CD4-positive, CD25-positive, alpha-beta regulatory T cell (primary cell): ENCODE data around the gene PTCRA. TPM values are rescaled to one million over a fixed set of nuclear protein-coding genes. Genes with fewer than 3 reads are reported as not detected.
"Not testable (repeated sequence)": the region's sequence is repeated elsewhere in the genome, so short reads cannot be mapped to it uniquely, and the experiment has no call there.

ENCODE experiments used
- ATAC-seq, 2 donors: fragments of 150-1000 bp; cut with Tn5 transposase; one replicate each; pipeline ENCODE4 v1.10.0; 2021; ENCODE audit warnings: low read depth in 2 of 2, moderate number of reproducible peaks in 2 of 2, moderate library complexity in 1 of 2
- DNase-seq, 3 donors: peaks; one replicate each; pipeline versions ENCODE4 v3.0.0 to v3.0.0-alpha.2; 2012 to 2022; ENCODE audit warnings: mixed read lengths in 1 of 3
- H3K27ac ChIP-seq: one replicate; pipeline ENCODE4 v1.7.0; 2013; ENCODE audit warnings: mild to moderate bottlenecking, low read length; ENCODE audit not compliant: insufficient read depth, poor library complexity, severe bottlenecking
- H3K27me3 ChIP-seq: one replicate; pipeline ENCODE4 v1.7.0; 2013; ENCODE audit warnings: low read length; ENCODE audit not compliant: control insufficient read depth, insufficient read depth
- H3K36me3 ChIP-seq: one replicate; pipeline ENCODE4 v1.7.0; 2013; ENCODE audit warnings: mild to moderate bottlenecking, low read length, moderate library complexity; ENCODE audit not compliant: control insufficient read depth, insufficient read depth
- H3K4me1 ChIP-seq: 2 replicates; pipeline ENCODE4 v1.7.0; 2013; ENCODE audit warnings: mild to moderate bottlenecking, low read length; ENCODE audit not compliant: insufficient read depth, control insufficient read depth, poor library complexity, severe bottlenecking
- H3K4me3 ChIP-seq: one replicate; pipeline ENCODE4 v1.7.0; 2013; ENCODE audit warnings: low read depth, mild to moderate bottlenecking, low read length, moderate library complexity
- H3K9me3 ChIP-seq, 2 experiments: 1 replicate in 1 of 2; 2 replicates in 1 of 2; pipeline ENCODE4 v1.7.0; 2013; ENCODE audit warnings: low read length in 2 of 2, mild to moderate bottlenecking in 1 of 2, moderate library complexity in 1 of 2; ENCODE audit not compliant: control insufficient read depth in 2 of 2
- H3K27ac Mint-ChIP-seq, 3 donors: one replicate each; pipeline ENCODE4 v1.8.0; 2020 to 2022; ENCODE audit warnings: mild to moderate bottlenecking in 3 of 3, mixed read lengths in 3 of 3, moderate library complexity in 2 of 3
- H3K27me3 Mint-ChIP-seq: one replicate; pipeline ENCODE4 v1.8.0; 2022; ENCODE audit warnings: mild to moderate bottlenecking, mixed read lengths
- H3K36me3 Mint-ChIP-seq: one replicate; pipeline ENCODE4 v1.8.0; 2020; ENCODE audit warnings: mixed read lengths
- H3K4me1 Mint-ChIP-seq, 4 donors: one replicate each; pipeline ENCODE4 v1.8.0; 2020 to 2022; ENCODE audit warnings: mixed read lengths in 4 of 4, mild to moderate bottlenecking in 1 of 4
- H3K4me3 Mint-ChIP-seq, 4 donors: one replicate each; pipeline ENCODE4 v1.8.0; 2020 to 2022; ENCODE audit warnings: mild to moderate bottlenecking in 4 of 4, mixed read lengths in 4 of 4, moderate library complexity in 3 of 4
- H3K9me3 Mint-ChIP-seq, 7 donors: one replicate each; pipeline ENCODE4 v1.8.0; 2020 to 2022; ENCODE audit warnings: mixed read lengths in 7 of 7, mild to moderate bottlenecking in 3 of 7, moderate library complexity in 2 of 7
- polyA plus RNA-seq, 4 donors: library from polyadenylated mRNA; unstranded; fragments of 300-500 nt; fragmentation: Illumina TruSeq; gene quantifications; one replicate each; pipeline ENCODE4 v1.2.3, GENCODE V29; 2021
- total RNA-seq: library from RNA; stranded (reverse); gene quantifications from one replicate; pipeline ENCODE4 v1.2.3, GENCODE V29; 2022

The PTCRA gene
- total and polyA plus RNA-seq, 5 donors from 2014 or later = 1.1 TPM; not detected in 4

GRCh38 chr6:42938428-42938796 lies 22.6 kb downstream of the PTCRA start:
- Histone ChIP-seq H3K4me3 (no peak overlapping the region), H3K4me1 (peaks cover 8% of the 10 kb centered on the region), H3K9me3 (no peaks in the 10 kb centered on the region), H3K36me3 (peaks cover 75% of the 10 kb centered on the region), H3K27me3 (no peaks in the 10 kb centered on the region), H3K27ac (no peak overlapping the region)
- Mint-ChIP-seq H3K4me1 (peaks cover 7 to 22% (median 12%) of the 10 kb centered on the region in 4 donors), H3K9me3 (no peaks in the 10 kb centered on the region), H3K4me3 (no peak overlapping the region), H3K36me3 (peaks cover 29% of the 10 kb centered on the region), H3K27ac (peak overlapping the region in 2 of 3 donors; percentile 76 to 82), H3K27me3 (no peaks in the 10 kb centered on the region)
- ATAC-seq = no peak
- no peak for DNase-seq

- no peak overlapping the region for H3K4me3 ChIP-seq
- Mint-ChIP-seq H3K9me3 (no peaks in the 10 kb centered on the region), H3K36me3 (peaks cover 25% of the 10 kb centered on the region), H3K4me3 (no peak overlapping the region), H3K27me3 (no peaks in the 10 kb centered on the region), H3K4me1 (peaks cover 5 to 16% (median 10%) of the 10 kb centered on the region in 4 donors), H3K27ac (peak overlapping the region in 2 of 3 donors; percentile 46 to 83)
- no peaks in the 10 kb centered on the region for H3K9me3 ChIP-seq
- H3K4me1 ChIP-seq = peaks cover under 1% of the 10 kb centered on the region
- ATAC-seq (peak in 1 of 2 donors; percentile 22), DNase-seq (no peak)
- H3K36me3 ChIP-seq = peaks cover 75% of the 10 kb centered on the region
- no peak overlapping the region for H3K27ac ChIP-seq
- no peaks in the 10 kb centered on the region for H3K27me3 ChIP-seq
Measured at GRCh38 chr6:42938987-42939809, 23.3 kb downstream of the PTCRA start.

- H3K4me3 ChIP-seq = no peak overlapping the region
- Mint-ChIP-seq H3K36me3 (peaks cover 25% of the 10 kb centered on the region), H3K27me3 (no peaks in the 10 kb centered on the region), H3K4me1 (peaks cover 5 to 11% (median 8%) of the 10 kb centered on the region in 4 donors), H3K4me3 (no peak overlapping the region), H3K9me3 (no peaks in the 10 kb centered on the region), H3K27ac (peak overlapping the region in 2 of 3 donors; percentile 20 to 83)
- ATAC-seq (no peak), DNase-seq (no peak)
- H3K27ac ChIP-seq = no peak overlapping the region
- no peaks in the 10 kb centered on the region for H3K4me1 ChIP-seq
- H3K27me3 ChIP-seq = no peaks in the 10 kb centered on the region
- no peaks in the 10 kb centered on the region for H3K9me3 ChIP-seq
- H3K36me3 ChIP-seq = peaks cover 74% of the 10 kb centered on the region
Measured at GRCh38 chr6:42939810-42940167, 23.9 kb downstream of the PTCRA start.

- H3K4me1 Mint-ChIP-seq = peaks cover 5 to 10% (median 8%) of the 10 kb centered on the region in 4 donors
- no peak for DNase-seq
- H3K27ac Mint-ChIP-seq = peak overlapping the region in 2 of 3 donors; percentile 45 to 83
- Histone ChIP-seq H3K27me3 (no peaks in the 10 kb centered on the region), H3K9me3 (no peaks in the 10 kb centered on the region), H3K4me3 (no peak overlapping the region), H3K4me1 (no peaks in the 10 kb centered on the region), H3K27ac (no peak overlapping the region), H3K36me3 (peaks cover 68% of the 10 kb centered on the region)
- no peak overlapping the region for H3K4me3 Mint-ChIP-seq
- H3K36me3 Mint-ChIP-seq = peaks cover 21% of the 10 kb centered on the region
- no peaks in the 10 kb centered on the region for H3K9me3 Mint-ChIP-seq
- ATAC-seq = no peak
- no peaks in the 10 kb centered on the region for H3K27me3 Mint-ChIP-seq
Measured at GRCh38 chr6:42940493-42941045, 24.7 kb downstream of the PTCRA start.

- H3K4me3 Mint-ChIP-seq, H3K4me1 Mint-ChIP-seq, H3K4me3 ChIP-seq, ATAC-seq, H3K27ac Mint-ChIP-seq, DNase-seq, H3K9me3 Mint-ChIP-seq, H3K4me1 ChIP-seq, H3K27ac ChIP-seq, H3K9me3 ChIP-seq, H3K27me3 Mint-ChIP-seq, H3K27me3 ChIP-seq: not testable (repeated sequence)
- H3K36me3 Mint-ChIP-seq = peaks cover 22% of the 10 kb centered on the region
- peaks cover 63% of the 10 kb centered on the region for H3K36me3 ChIP-seq
Measured at GRCh38 chr6:42941356-42941755, 25.5 kb downstream of the PTCRA start.

- peaks cover 0 to 6% (median 4%) of the 10 kb centered on the region in 4 donors for H3K4me1 Mint-ChIP-seq
- no peak for DNase-seq
- no peak overlapping the region for H3K4me3 Mint-ChIP-seq
- ATAC-seq = no peak
- H3K4me3 ChIP-seq = no peak overlapping the region
- H3K27ac ChIP-seq = no peak overlapping the region
- H3K36me3 Mint-ChIP-seq = peaks cover 15% of the 10 kb centered on the region
- peaks cover 52% of the 10 kb centered on the region for H3K36me3 ChIP-seq
- no peaks in the 10 kb centered on the region for H3K9me3 ChIP-seq
- no peaks in the 10 kb centered on the region for H3K4me1 ChIP-seq
- peak overlapping the region in 1 of 3 donors; percentile 86 for H3K27ac Mint-ChIP-seq
- no peaks in the 10 kb centered on the region for H3K27me3 ChIP-seq
- no peaks in the 10 kb centered on the region for H3K9me3 Mint-ChIP-seq
- no peaks in the 10 kb centered on the region for H3K27me3 Mint-ChIP-seq
Measured at GRCh38 chr6:42942444-42942843, 26.6 kb downstream of the PTCRA start.

- H3K4me1 ChIP-seq = no peaks in the 10 kb centered on the region
- Mint-ChIP-seq H3K27me3 (no peaks in the 10 kb centered on the region), H3K4me1 (peaks cover 0 to 1% (median 0%) of the 10 kb centered on the region in 4 donors), H3K4me3 (no peak overlapping the region), H3K36me3 (peaks cover 12% of the 10 kb centered on the region), H3K9me3 (no peaks in the 10 kb centered on the region), H3K27ac (peak overlapping the region in 1 of 3 donors; percentile 30)
- H3K4me3 ChIP-seq = no peak overlapping the region
- no peak overlapping the region for H3K27ac ChIP-seq
- H3K9me3 ChIP-seq = no peaks in the 10 kb centered on the region
- no peak for DNase-seq
- H3K27me3 ChIP-seq = no peaks in the 10 kb centered on the region
- H3K36me3 ChIP-seq = peaks cover 14% of the 10 kb centered on the region
- ATAC-seq = no peak
Measured at GRCh38 chr6:42947950-42948349, 32.1 kb downstream of the PTCRA start.

- DNase-seq (no peak), ATAC-seq (no peak)
- no peak overlapping the region for H3K27ac Mint-ChIP-seq
- Histone ChIP-seq H3K27me3 (no peaks in the 10 kb centered on the region), H3K36me3 (no peaks in the 10 kb centered on the region), H3K27ac (no peak overlapping the region), H3K4me1 (no peaks in the 10 kb centered on the region), H3K9me3 (no peaks in the 10 kb centered on the region), H3K4me3 (no peak overlapping the region)
- H3K4me3 Mint-ChIP-seq = no peak overlapping the region
- H3K9me3 Mint-ChIP-seq = no peaks in the 10 kb centered on the region
- peaks cover 0 to 1% (median 0%) of the 10 kb centered on the region in 4 donors for H3K4me1 Mint-ChIP-seq
- peaks cover 9% of the 10 kb centered on the region for H3K36me3 Mint-ChIP-seq
- no peaks in the 10 kb centered on the region for H3K27me3 Mint-ChIP-seq
Measured at GRCh38 chr6:42952389-42952788, 36.5 kb downstream of the PTCRA start.
